ENCODE measurements around the gene PHACTR1.
"Not testable (repeated sequence)": the region's sequence is repeated elsewhere in the genome, so short reads cannot be mapped to it uniquely, and the experiment has no call there.

The PHACTR1 gene

DNA sequence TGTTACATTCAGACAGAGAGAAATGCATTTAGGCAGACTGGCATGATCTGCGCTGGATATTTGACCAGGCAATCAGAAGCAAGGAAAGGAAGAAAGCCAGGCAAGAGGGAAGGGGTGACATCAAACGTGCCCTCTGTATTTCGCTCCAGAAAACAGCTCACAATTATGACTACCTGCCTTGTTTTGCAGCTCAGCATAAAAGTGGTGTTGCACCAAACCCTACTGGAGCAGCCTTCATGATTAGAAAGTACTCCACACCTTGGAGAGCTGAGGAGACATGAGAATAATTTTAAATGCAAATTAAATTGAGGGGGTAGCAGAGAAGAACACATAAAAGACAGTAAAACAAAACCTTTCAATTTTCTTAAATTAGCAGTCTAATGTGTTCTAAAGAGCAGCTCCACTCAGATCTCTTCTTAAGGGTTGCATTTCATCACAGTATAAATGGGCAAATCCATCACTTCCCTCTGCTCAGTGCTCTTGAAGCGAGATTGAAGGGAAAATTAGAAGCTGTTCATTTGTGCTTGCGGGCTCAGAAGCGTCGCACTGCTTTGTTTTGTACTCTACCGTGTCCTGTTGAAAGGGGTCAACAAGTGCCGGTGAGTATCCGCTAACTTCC lies at the start of gene PHACTR1:
TSS of gene PHACTR1 (plus strand) at position 470 of the 619 bp plus-strand sequence.
- no peak for DNase-seq

DNA sequence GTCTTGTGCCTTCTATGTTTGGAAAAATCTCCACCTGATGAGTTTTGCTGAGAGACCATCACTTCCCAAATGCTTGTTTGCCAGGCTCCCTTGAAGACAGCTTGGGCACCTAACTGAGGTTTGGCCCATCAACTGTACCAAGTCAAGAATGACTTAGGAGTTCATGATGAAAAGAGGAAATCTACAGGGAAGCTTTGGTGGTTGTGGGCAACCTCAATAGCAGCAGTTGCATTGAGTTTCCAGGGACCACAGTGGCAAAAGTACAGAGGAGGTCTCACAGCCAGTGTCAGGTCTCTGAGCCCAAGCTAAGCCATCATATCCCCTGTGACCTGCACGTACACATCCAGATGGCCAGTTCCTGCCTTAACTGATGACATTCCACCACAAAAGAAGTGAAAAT lies 49.7 kb upstream of the PHACTR1 start:
- DNase-seq = no peak

DNA sequence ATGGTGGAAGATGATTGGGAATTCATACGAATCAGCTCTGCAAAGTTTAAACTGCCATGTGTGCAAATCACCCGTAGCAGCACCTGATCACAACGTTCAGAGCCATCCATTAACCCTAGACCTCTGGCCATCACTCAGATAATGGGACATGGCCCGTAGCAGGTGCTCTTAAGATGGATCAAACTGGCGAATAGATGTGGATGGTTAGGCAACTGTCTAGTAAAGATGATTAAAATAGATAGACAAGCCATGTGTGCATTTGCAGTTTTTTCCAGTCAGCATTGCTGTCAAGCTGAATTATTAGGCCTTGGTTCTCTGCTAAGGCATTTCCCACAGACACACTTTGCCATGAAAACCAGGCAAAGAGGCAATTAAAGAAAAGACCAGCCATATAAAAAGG lies 40.6 kb upstream of the PHACTR1 start:
- DNase-seq = no peak

DNA sequence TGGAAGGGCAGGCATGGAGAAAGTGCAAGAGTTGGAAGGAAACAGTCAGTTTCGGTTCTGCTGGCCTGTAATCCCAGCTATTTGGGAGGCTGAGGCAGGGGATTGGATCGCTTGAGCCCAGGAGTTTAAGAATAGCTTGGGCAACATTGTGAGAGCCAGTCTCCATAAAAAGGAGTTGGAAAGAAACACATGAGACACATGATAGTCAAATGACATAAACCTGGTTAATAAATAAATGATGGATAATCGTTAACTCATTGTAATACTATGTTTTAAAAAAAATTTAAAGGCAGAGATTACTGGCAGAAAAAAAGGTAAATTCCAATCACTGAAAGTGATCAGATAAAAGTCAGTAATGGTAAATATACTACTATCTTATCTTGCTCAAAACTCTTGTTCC lies 37.2 kb upstream of the PHACTR1 start:
- no peak for DNase-seq

DNA sequence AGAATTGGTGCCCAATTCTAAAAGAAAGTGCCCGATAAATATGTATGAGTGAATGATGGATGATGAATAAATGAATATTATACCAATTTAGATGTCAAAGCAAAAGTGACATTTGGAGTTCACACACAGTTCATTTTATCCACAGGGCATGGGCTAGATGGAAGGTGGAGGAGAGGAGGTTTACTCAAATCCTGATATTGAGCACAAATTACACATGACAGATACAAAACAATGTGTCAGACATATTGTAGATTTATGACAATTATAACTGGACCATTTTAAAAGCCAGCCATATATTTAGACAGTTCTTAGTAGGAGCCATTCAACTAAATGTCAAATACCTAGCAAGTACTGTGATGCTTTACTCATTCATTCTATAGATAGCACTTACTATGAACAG lies 23.4 kb upstream of the PHACTR1 start:
- no peak for DNase-seq

DNA sequence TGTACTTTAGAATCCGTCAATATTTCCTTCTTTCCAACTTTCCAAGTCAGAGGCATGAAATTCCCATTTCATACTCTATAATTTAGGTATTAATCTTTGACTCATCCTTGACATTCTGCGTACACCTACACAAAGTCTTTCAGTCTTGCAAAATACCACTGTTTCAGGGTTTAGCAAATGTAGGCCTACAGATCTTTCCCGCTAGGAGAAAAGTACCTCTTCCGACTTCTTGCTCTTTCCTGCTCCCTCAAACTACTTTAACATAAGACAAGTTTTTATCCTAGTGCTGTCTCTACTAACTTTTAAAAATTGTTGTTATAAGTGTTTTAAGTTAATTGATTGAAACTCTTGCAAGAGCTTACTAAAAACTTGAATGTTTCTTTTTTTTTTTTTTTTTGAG lies 18.3 kb upstream of the PHACTR1 start:
- DNase-seq = no peak

DNA sequence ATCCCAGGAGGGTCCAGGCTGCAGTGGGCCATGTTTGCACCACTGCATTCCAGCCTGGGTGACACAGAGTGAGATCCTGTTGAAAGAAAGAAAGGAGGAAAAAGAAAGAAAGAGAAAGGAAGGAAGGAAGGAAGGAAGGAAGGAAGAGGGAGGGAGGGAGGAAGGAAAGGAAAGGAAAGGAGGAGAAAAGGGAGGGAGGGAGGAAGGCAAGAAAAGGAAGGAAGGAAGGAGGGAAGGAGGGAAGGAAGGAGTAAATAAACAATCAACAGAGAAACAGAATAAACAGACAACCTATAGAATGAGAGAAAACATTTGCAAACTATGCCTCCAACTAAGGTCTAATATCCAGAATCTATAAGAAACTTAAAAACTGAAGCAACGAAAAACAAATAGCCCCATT lies 11.6 kb upstream of the PHACTR1 start:
- no peak for DNase-seq

DNA sequence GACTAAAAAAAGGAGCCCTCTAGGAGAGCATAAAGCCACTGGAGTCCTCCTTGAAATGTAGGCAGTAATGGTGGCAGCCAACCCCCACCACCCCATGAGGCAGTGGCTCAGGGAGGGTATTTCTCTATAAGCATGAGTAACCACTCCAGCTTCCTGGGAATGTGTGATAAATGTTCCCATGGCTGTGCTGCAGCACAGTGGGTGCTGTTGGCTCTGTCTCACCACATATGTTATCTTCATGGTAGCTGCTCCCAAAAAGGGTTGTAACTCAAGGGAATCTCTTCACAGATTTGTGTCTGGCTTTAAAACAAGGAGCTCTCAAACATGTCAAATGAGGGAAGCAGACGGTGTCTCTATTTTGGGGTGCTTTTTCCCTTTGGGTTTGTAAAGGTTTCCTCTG lies 7.5 kb upstream of the PHACTR1 start:
- no peak for DNase-seq

DNA sequence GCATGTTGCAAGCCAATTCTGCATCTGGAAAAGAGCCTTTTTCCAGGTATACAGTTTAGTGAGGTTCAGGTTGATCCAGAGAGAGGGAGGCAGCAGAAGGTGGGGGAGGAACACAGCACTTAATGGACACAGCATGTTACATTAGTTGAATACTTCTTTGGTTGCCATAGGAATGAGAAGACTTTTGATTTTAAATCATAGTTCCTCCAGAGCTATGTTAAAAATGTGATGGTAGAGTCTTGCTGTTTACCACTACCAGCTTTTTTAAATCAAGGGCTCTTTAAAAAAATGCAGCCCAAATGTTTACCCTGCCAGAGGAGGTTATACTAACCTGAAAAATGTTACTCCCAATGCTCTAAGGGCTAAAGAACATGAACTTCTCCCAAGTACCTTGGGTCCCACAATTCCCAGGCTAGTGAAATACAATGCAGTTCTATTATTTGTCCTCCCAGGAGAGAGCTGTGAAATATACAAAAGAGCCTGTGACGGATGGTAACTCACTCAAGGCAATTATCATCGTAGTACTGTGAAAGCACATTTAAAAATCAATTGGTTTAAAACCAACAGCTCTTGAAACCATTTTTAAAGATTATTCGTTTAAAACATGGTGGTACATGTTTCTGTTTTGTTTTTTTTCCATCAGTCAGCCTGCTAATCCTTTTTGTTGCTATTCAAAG lies 6.9 kb upstream of the PHACTR1 start:
- no peak for DNase-seq

DNA sequence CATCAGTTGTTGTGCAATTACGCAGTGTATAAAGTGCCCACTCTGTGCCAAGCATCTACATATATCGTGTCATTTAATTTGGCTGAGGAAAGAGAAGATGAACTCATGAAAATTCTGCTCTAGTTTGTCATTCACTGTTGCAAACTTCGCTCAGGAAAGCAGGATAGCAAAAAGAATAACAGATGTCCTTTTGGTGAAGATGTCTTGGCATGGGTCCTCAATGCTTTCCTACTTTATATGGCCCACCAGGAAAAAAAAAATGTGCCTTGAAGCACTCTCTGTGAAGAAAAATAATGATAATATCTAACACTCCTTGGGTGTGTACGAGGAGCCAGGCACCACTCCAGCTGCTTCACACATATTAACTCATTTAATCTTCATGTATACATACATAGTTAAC lies 5.6 kb upstream of the PHACTR1 start:
- DNase-seq = no peak

DNA sequence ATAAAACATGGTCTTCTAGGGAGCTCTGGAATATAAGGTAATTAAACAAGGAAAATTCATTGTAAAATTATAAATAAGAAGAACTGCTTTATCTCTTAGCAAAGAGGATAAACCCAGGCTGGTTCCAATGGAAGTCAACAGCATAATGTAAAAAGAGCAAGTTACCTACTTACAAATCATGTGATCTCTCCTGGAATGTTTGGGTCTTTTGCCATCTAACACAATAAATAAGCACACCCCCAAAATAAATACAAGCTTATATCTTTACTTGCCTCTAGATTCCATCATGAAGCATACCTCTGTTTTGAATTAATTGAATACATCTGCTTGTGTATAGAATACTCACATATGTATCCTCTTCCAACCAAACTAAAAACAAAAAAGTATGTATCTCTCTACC lies 2.5 kb upstream of the PHACTR1 start:
- DNase-seq = no peak

DNA sequence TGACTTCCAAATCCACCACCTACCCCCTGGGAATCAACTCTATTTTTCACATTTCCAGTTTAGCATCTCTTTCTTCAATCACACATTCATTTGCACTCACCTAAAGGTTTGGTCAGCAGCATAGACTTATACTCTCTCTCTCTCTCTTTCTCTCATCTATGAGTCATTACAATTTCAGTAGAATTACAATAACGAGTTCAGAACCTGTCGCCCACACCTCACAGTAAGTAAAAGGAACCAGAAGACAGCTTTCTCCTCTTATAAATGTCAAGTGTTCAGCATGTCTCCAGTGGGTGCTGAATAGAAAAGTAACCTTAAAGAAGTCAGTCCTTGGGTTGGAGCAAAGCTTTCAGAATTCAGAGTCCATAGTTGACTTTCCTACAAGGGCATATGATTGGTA lies 1.1 kb upstream of the PHACTR1 start:
- DNase-seq = no peak

DNA sequence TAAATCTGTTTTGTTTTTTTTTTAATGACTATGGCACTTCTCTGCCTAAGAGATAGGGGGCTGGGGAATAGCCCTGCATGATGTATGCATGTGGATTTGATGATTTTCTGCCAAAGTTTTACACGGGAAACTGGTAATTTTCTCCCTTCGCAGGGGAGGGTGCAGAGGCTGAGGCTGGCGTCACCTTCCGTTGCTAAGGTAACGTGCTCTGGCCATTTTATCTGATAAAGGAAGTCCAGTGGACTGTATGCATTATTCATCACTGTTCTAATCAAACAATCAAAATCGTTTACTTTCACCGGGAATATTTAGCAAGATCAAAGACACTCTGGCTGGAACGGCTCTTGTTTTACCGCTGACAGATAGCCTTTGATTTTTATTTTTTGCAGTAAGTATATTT lies 789 bp downstream of the PHACTR1 start:
- DNase-seq = no peak

DNA sequence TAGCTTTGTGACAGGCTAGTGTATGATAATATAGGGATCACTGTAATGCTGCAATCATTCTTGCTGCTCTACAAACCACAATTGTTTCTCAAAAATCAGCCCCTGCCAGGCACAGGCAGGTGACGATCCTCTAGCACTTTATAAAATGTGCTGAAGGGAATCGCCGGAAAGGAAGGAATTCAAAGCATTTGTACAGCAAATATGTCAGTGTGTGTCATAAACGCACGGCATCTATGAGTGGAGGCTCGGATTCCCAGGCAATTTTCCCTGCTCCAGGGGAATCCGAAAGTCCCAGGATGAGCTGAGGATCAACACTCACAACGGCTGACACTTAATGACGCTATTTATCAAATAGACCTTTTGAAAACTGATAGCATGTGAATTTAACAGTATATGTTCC lies 1.4 kb downstream of the PHACTR1 start:
- DNase-seq = no peak

DNA sequence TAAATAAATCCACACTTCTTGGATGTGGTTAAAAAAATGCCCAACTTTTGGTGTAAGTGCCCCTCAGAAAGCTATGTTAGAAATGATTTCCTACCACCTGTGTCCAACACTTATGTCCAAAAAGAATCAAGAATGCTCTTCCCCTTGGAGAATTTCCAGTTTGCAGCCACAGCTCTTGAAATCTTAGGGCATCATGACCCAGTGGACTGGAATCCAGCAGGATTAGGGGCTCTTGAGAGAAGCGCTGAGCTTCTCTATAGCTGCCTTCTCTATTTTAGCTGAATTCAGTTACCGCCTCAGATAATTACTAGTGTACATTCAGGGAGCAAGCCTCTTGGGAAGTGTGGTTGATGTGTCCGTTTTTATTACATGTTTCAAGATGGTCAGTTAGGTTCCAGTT lies 2.5 kb downstream of the PHACTR1 start:
- no peak for DNase-seq

DNA sequence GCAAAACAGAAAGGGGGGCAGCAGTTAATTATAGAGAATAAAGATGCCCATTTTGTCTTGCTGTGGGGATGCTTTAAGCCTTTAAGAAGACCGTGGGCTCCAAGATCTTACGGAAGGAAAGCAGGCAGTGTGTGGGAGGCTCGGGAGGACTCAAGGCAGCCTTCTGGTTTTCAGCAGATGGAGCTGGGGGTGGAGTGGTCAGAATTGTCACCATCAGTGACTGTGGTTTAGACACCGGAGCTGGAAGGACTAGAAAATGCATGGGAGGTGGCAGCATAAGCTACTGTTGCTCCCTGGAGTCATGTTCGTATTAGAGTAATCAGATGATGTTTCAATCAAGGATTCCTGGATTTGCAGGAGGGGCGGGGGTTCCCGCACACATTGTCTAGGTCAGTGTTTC lies 3.7 kb downstream of the PHACTR1 start:
- no peak for DNase-seq

DNA sequence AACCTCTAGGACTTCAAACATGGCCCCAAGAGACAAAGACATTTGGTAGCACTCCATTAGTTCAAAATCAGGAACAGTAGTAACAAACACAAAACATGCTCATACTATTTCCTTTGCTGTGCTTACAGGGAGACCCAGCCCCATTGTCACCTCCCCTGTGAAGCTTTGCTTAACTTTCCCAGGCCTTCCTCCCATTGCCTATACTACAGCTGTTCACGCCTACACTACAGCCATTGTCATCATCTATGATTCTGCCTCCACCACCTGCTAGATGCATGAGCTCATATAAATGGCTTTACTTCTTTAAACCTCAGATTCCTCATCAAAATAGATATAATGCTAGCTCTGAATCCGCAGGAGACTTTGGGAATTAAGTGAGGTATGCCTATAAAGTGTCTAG lies 8.7 kb downstream of the PHACTR1 start:
- no peak for DNase-seq

DNA sequence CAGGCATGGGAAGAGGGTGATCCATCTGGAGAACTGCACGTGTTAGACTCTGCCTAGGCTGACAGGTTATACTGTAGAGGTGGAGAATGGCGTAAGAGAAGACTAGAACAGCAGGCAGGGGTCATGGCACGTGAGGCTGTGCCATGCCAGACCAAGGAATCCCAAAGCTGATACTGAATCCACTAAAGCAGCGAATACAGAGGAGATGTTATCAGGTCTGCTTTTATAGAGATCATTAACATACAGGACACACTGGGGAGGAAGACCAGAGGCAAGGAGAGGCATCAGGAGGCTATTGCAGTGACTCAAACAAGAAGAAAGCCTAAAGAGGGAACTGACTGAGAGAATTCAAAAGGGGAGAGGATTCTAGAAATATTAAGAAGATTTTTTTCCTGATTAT lies 12.9 kb downstream of the PHACTR1 start:
- DNase-seq = no peak

DNA sequence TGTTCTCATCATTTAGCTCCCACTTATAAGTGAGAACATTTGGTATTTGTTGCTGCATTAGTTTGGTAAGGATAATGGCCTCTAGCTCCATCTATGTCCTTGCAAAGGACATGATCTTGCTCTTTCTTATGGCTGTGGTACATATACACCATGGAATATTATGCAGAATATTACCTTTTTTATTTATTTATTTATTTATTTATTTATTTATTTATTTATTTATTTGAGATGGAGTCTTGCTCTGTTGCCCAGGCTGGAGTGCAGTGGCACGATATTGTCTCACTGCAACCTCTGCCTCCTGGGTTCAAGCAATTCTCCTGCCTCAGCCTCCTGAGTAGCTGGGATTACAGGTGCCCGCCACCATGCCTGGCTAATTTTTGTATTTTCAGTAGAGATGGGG lies 14.2 kb downstream of the PHACTR1 start:
- DNase-seq = not testable (repeated sequence)

DNA sequence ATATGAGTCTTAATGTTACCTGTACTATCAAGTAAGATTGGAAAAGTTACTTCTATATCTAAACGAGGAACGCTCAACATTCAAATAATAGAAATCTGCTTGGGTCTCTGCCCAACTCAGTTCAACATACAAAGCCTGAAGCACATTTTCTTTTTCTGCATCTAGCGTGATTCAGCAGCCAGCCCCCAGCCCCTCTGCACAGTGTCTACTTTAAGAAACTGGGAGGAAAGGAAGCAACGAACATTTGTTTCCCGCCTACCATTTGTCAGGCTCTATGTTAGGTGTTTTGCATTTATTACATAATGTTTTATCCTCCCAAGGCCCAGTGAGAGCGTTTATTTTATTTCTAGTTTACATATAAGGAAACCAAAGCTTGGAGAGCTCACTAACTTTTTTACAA lies 17.3 kb downstream of the PHACTR1 start:
- DNase-seq = no peak

DNA sequence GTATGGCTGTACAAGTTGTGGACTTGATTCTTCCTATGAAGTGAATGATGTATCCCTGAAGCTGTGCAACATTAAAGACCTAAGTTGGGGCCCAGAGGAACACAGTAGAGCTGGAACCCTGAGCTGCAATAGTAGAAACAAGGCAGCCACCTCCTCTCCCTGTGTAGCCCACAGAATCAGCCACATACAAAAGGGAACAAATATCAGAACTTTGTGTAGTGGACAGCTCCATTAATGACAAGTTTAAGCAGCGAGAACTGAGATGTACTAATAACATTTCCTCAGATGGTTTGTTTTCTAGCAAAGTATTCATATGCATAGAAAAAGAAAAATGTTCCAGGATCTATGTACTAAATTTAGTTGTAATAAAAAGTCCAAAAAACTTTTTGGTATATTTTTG lies 19.2 kb downstream of the PHACTR1 start:
- no peak for DNase-seq

DNA sequence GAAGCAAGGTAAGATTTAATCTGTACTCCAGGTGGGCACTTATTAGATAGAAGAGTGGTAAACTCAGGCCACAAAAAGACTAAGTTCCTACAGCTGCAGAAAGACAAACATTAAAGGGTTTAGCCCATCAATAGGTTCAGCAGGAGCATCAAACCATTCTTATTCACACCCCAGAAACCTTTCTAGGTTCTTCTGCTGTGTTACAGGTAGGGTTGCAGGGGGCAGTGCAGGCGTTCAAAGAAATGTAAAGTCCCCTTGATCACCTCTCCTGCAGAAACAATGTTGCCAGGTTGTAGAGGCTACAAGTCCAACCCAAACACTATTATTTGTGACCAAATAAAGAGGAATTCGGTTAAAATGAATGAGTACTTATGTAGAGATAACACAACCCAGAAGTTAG lies 31.8 kb downstream of the PHACTR1 start:
- DNase-seq = no peak

DNA sequence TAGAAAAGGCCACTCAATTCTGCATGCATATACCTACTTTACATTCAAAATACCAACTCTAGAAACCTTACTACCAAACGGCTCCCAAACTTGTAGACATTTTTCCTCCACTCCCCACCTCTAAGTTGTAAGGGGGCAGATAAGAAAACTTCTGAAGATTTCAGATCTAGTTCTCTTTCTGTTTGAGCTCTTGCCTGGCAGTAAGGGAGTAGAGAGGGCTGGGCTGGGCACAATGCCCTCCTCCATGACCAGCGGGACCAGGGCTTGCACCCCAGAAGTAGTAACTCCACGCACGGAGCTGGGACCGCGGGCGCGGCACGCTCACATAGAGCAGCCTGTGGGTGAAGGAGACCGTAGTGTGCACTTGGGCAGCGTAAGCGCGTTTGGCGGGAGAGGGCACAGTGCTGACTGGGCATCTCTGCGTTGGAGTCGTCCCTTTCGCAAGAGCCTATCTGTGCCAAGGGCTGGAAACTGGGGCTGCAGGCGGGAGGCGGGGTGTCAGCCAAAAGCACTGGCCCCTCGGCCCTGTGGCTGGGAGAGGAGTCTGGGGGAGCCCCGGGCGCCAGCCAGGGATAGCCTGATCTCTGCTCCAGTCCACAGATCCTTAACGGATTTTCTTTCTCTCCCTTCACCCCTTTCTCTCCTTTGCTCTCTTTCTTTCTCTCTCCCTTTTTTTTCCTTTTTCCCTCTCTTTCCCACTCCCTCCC lies 32.4 kb downstream of the PHACTR1 start:
- DNase-seq = no peak

DNA sequence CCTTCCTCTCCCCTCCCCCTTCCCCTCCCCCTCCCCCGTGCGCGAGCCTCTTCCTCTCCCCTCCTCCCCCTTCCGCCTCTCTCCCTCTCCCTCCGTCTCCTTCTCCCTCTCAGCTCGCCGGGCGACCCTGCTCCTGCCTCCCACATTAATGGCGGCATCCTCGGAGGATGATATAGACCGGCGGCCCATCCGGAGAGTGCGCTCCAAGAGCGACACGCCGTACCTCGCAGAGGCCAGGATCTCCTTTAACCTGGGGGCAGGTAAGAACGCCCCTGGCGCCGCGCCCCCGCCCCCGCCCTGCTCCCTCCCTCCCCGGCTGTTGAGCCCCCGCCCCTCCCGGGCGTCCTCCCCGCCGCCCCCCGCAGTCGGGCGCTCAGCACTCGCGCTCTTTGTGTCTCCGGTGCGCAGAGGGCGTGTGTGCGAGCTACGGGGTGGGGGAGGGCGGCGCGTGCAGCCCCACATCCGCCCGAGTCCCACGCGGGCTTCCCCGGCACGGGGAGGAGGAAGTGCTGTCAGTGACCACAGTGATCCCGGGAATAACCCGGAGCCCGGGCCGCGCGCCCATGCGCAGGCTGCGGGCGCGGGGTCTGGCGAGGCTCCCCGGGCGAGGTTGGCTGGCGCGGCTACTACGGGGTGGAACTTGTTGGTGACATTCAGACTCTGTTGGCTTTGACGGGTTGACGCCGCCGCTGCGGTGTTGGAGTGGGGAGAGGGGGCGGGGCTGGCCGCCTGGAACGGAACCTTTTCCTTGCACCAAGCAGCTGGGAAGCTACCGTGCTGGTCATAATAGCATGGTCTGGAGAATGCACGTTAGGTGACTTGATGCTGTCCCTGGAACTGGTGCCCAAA lies 33.2 kb downstream of the PHACTR1 start:
- DNase-seq = no peak

Data from activated CD4-positive, alpha-beta T cell treated with anti-CD3 and anti-CD28 coated beads for 1 hour (primary cell).